Endodermal cell (in vitro differentiated cells): ENCODE data around the gene SAG. TPM values are rescaled to one million over a fixed set of nuclear protein-coding genes. Genes with fewer than 3 reads are reported as not detected.

ENCODE experiments used
- DNase-seq: peaks from one replicate; pipeline ENCODE4 v3.0.0-alpha.2; 2017
- H3K27ac ChIP-seq: 2 replicates; pipeline ENCODE4 v1.5.1; 2013; ENCODE audit warnings: mild to moderate bottlenecking, low read depth, low read length, moderate library complexity
- H3K27me3 ChIP-seq: 2 replicates; pipeline ENCODE4 v1.6.1; 2013; ENCODE audit warnings: mild to moderate bottlenecking, low read length, moderate library complexity; ENCODE audit not compliant: insufficient read depth, control insufficient read depth, poor library complexity, severe bottlenecking
- H3K36me3 ChIP-seq: 2 replicates; pipeline ENCODE4 v1.7.0; 2013; ENCODE audit warnings: mild to moderate bottlenecking, low read length, moderate library complexity; ENCODE audit not compliant: control insufficient read depth, insufficient read depth
- H3K4me1 ChIP-seq: one replicate; pipeline ENCODE4 v1.7.0; 2013; ENCODE audit warnings: low read length; ENCODE audit not compliant: control insufficient read depth, insufficient read depth
- H3K4me3 ChIP-seq: 2 replicates; pipeline ENCODE4 v1.5.1; 2013; ENCODE audit warnings: mild to moderate bottlenecking, low read length, moderate library complexity
- H3K9ac ChIP-seq: 2 replicates; pipeline ENCODE4 v1.6.1; 2013; ENCODE audit warnings: mild to moderate bottlenecking, low read length, moderate library complexity; ENCODE audit not compliant: poor library complexity, severe bottlenecking; ENCODE audit errors: extremely low read depth
- H3K9me3 ChIP-seq: 2 replicates; pipeline ENCODE4 v1.6.1; 2013; ENCODE audit warnings: mild to moderate bottlenecking, low read length, moderate library complexity; ENCODE audit not compliant: control insufficient read depth
- H3K27ac Mint-ChIP-seq: 2 replicates; pipeline ENCODE4 v1.8.0; 2020; ENCODE audit warnings: mixed read lengths
- H3K27me3 Mint-ChIP-seq: 2 replicates; pipeline ENCODE4 v1.8.0; 2021; ENCODE audit warnings: mild to moderate bottlenecking, mixed read lengths; ENCODE audit not compliant: insufficient read depth
- H3K36me3 Mint-ChIP-seq: 2 replicates; pipeline ENCODE4 v1.8.0; 2020; ENCODE audit warnings: low read depth, mixed read lengths
- H3K4me1 Mint-ChIP-seq: 2 replicates; pipeline ENCODE4 v1.8.0; 2020; ENCODE audit warnings: mixed read lengths
- H3K4me3 Mint-ChIP-seq: 2 replicates; pipeline ENCODE4 v1.8.0; 2020; ENCODE audit warnings: mild to moderate bottlenecking, moderate library complexity, mixed read lengths
- H3K9me3 Mint-ChIP-seq: 2 replicates; pipeline ENCODE4 v1.8.0; 2020; ENCODE audit warnings: mild to moderate bottlenecking, mixed read lengths
- WGBS, 2 experiments: methylation state at CpG; one replicate each; pipeline versions ENCODE4 v1.1.5 to v1.1.7; 2013; ENCODE audit warnings: missing lambda C conversion rate in 2 of 2, mixed read lengths in 1 of 2; ENCODE audit not compliant: insufficient coverage in 1 of 2, insufficient read length in 1 of 2; 5-methylcytosine and 5-hydroxymethylcytosine counted together
- total RNA-seq, 2 donors: library from RNA; stranded (reverse); fragmentation: NEBNext Ultra II Directional in 1 of 2; extraction: Animal tissue kit (Norgen Biotek cat#: 25700) in 1 of 2; gene quantifications; 2 replicates in 1 of 2; 3 replicates in 1 of 2; pipeline ENCODE4 v1.2.1, GENCODE V29; 2021
- TF ChIP-seq, protein P1 (sequence below): fragments of 200-600 bp; sonication (generic); conservative IDR thresholded peaks from 2 replicates; pipeline ENCODE4 v1.5.0; 2021; ENCODE audit warnings: antibody characterized with exemption, mild to moderate bottlenecking

SAG gene
- total RNA-seq, 2 donors from 2014 or later: not detected

DNA sequence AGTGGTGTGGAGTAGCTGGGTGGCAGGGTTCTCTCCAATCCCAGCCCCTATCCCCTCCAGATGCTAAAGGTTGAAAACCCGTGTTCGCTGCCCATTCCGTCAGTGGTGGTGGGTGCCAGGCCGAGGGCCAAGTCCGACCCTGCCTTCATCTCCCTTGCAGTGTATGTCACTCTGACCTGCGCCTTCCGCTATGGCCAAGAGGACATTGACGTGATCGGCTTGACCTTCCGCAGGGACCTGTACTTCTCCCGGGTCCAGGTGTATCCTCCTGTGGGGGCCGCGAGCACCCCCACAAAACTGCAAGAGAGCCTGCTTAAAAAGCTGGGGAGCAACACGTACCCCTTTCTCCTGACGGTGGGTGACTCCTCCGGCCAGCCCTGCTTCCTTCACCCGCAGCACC lies 12.9 kb downstream of the SAG start:
- Mint-ChIP-seq H3K36me3 (no peaks in the 10 kb centered on the region), H3K27me3 (peaks cover 7% of the 10 kb centered on the region), H3K27ac (no peak overlapping the region), H3K9me3 (no peaks in the 10 kb centered on the region), H3K4me1 (peaks cover 3% of the 10 kb centered on the region), H3K4me3 (no peak overlapping the region)
- Histone ChIP-seq H3K4me3 (no peak overlapping the region), H3K9ac (no peak overlapping the region), H3K27ac (no peak overlapping the region), H3K27me3 (no peaks in the 10 kb centered on the region), H3K4me1 (no peaks in the 10 kb centered on the region), H3K36me3 (no peaks in the 10 kb centered on the region), H3K9me3 (no peaks in the 10 kb centered on the region)
- no peak for DNase-seq
- TF ChIP-seq, protein P1, sequence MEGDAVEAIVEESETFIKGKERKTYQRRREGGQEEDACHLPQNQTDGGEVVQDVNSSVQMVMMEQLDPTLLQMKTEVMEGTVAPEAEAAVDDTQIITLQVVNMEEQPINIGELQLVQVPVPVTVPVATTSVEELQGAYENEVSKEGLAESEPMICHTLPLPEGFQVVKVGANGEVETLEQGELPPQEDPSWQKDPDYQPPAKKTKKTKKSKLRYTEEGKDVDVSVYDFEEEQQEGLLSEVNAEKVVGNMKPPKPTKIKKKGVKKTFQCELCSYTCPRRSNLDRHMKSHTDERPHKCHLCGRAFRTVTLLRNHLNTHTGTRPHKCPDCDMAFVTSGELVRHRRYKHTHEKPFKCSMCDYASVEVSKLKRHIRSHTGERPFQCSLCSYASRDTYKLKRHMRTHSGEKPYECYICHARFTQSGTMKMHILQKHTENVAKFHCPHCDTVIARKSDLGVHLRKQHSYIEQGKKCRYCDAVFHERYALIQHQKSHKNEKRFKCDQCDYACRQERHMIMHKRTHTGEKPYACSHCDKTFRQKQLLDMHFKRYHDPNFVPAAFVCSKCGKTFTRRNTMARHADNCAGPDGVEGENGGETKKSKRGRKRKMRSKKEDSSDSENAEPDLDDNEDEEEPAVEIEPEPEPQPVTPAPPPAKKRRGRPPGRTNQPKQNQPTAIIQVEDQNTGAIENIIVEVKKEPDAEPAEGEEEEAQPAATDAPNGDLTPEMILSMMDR: no peak
- WGBS, 2 experiments: 94 to 96% methylated on average over 12 to 17 of the region's 17 CpGs

DNA sequence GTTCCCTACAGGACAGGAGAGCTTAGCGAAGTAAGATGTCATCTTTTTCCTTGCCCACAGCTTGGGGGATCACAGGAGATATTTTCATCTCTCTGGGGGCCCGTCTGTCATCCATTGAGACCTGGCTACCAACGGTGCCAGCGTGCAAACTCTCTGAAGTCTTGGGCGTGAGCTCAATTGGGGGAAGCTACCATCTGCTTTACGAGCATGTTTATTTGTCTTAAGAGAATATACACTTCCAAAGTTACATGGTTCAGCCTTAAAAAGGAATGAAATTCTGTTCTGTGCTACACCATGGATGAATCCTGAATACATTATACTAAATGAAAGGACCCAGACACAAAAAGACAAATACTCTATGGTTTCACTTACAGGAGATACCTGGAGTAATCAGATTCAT lies 13.6 kb downstream of the SAG start:
- peaks cover 7% of the 10 kb centered on the region for H3K27me3 Mint-ChIP-seq
- H3K27ac ChIP-seq: no peak overlapping the region
- no peak overlapping the region for H3K4me3 ChIP-seq
- H3K9me3 Mint-ChIP-seq: no peaks in the 10 kb centered on the region
- 93 to 94% methylated on average over 5 to 6 of the region's 6 CpGs for WGBS, 2 experiments
- TF ChIP-seq, protein P1: no peak
- H3K27ac Mint-ChIP-seq: no peak overlapping the region
- H3K4me1 ChIP-seq: no peaks in the 10 kb centered on the region
- H3K36me3 Mint-ChIP-seq: no peaks in the 10 kb centered on the region
- H3K4me3 Mint-ChIP-seq: no peak overlapping the region
- H3K9me3 ChIP-seq: no peaks in the 10 kb centered on the region
- H3K9ac ChIP-seq: no peak overlapping the region
- H3K27me3 ChIP-seq: no peaks in the 10 kb centered on the region
- DNase-seq: no peak
- H3K36me3 ChIP-seq: no peaks in the 10 kb centered on the region
- peaks cover 3% of the 10 kb centered on the region for H3K4me1 Mint-ChIP-seq

DNA sequence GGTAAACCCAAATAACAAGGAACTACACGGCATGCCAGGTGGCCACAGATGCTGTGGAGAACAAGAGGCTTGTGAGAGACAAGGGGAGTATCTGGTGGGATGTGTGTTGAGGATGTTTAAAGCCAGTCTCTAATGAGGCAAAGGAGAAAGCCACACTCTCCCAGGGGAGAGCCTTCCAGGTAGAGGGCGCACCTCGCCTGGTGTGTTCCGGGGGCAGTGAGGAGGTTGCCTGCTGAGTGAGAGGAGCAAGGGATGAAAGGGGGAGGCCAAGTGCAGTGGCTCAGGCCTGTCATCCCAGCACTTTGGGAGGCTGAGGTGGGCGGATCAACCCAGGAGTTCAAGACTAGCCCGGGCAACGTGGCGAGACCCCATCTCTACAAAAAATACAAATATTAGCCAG lies 16.2 kb downstream of the SAG start:
- no peaks in the 10 kb centered on the region for H3K36me3 Mint-ChIP-seq
- Histone ChIP-seq H3K27me3 (no peaks in the 10 kb centered on the region), H3K27ac (no peak overlapping the region), H3K36me3 (no peaks in the 10 kb centered on the region), H3K4me1 (no peaks in the 10 kb centered on the region), H3K9me3 (no peaks in the 10 kb centered on the region), H3K4me3 (no peak overlapping the region), H3K9ac (no peak overlapping the region)
- 89% methylated on average over 8 of the region's 8 CpGs; no CpG with 5 or more reads in 1 of the 2 experiments for WGBS, 2 experiments
- TF ChIP-seq, protein P1: peak; percentile 25
- H3K27ac Mint-ChIP-seq: no peak overlapping the region
- no peak for DNase-seq
- H3K27me3 Mint-ChIP-seq: peaks cover 15% of the 10 kb centered on the region
- no peak overlapping the region for H3K4me3 Mint-ChIP-seq
- no peaks in the 10 kb centered on the region for H3K9me3 Mint-ChIP-seq
- peaks cover 4% of the 10 kb centered on the region for H3K4me1 Mint-ChIP-seq
